ENCODE data around the gene TTC21B. TPM values are rescaled to one million over a fixed set of nuclear protein-coding genes. Genes with fewer than 3 reads are reported as not detected.

TTC21B gene
- total RNA-seq, 1 donor from 2014 or later: 10.0 TPM

DNA sequence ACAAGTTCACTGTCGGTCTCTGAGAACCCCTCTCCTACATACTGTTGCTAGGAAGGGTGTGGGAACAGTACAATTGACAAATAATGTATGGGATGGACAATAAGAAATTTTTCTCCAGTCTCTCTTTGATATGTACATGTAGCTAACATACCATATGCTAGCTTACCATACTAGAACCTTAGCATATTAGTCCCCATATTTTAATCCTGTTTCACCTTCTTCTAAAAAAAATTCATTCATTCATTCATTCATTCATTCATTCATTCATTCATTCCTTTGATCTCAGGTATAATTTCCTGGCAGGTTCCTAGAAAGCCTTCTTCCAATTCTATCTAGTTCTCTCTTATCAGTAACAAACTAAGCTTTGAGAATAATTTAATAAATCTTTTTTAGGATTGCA, 62.2 kb downstream of the TTC21B start:
- FAIRE-seq (no peak), DNase-seq (ENCODE audit: low read depth) (no peak)
- Histone ChIP-seq H3K36me3 (ENCODE audit: control insufficient read depth, insufficient read depth, low read length) (no peaks in the 10 kb centered on the region), H3K27me3 (ENCODE audit: control insufficient read depth, insufficient read depth, low read length) (no peaks in the 10 kb centered on the region), H3K4me3 (ENCODE audit: low read depth, low read length) (no peak overlapping the region)
- no peak for TF ChIP-seq CTCF (IDR thresholded peaks at IDR 0.05; ENCODE audit: insufficient read depth, low read length, severe bottlenecking)

- Histone ChIP-seq H3K27me3 (ENCODE audit: control insufficient read depth, insufficient read depth, low read length) (no peaks in the 10 kb centered on the region), H3K4me3 (ENCODE audit: low read depth, low read length) (no peak overlapping the region), H3K36me3 (ENCODE audit: control insufficient read depth, insufficient read depth, low read length) (no peaks in the 10 kb centered on the region)
- TF ChIP-seq CTCF (IDR thresholded peaks at IDR 0.05; ENCODE audit: insufficient read depth, low read length, severe bottlenecking): no peak
- FAIRE-seq (no peak), DNase-seq (ENCODE audit: low read depth) (no peak)
These were observed 63.8 kb downstream of the TTC21B start for GRCh38 chr2:165889798-165890197.

GRCh38 chr2:165889158-165889557, 64.4 kb downstream of the TTC21B start:
- no peak overlapping the region for H3K4me3 ChIP-seq (ENCODE audit: low read depth, low read length)
- FAIRE-seq (no peak), DNase-seq (ENCODE audit: low read depth) (no peak)
- no peak for TF ChIP-seq CTCF (IDR thresholded peaks at IDR 0.05; ENCODE audit: insufficient read depth, low read length, severe bottlenecking)
- H3K27me3 ChIP-seq (ENCODE audit: control insufficient read depth, insufficient read depth, low read length): no peaks in the 10 kb centered on the region
- H3K36me3 ChIP-seq (ENCODE audit: control insufficient read depth, insufficient read depth, low read length): no peaks in the 10 kb centered on the region

DNA sequence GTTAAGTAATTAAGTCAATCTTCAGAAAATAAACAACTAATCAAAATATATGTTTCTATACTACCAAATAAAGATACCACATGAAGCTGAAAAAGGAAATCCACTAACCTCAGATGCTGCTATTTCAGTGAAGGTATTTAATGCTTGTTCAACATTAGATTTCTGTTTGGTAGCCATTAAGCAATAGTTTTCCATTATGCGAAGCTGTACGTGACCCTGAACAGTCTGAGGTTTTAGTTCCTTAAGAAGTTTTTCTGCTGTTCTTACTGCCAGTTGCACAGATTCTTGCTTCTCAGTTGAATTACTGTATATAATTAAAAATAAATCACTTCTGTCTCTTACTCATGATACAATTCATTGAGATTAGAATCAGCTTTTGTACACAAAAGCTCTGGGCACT, 65.4 kb downstream of the TTC21B start:
- FAIRE-seq: no peak
- DNase-seq (ENCODE audit: low read depth): no peak
- no peak for TF ChIP-seq CTCF (IDR thresholded peaks at IDR 0.05; ENCODE audit: insufficient read depth, low read length, severe bottlenecking)
- Histone ChIP-seq H3K36me3 (ENCODE audit: control insufficient read depth, insufficient read depth, low read length) (no peaks in the 10 kb centered on the region), H3K4me3 (ENCODE audit: low read depth, low read length) (no peak overlapping the region), H3K27me3 (ENCODE audit: control insufficient read depth, insufficient read depth, low read length) (no peaks in the 10 kb centered on the region)

DNA sequence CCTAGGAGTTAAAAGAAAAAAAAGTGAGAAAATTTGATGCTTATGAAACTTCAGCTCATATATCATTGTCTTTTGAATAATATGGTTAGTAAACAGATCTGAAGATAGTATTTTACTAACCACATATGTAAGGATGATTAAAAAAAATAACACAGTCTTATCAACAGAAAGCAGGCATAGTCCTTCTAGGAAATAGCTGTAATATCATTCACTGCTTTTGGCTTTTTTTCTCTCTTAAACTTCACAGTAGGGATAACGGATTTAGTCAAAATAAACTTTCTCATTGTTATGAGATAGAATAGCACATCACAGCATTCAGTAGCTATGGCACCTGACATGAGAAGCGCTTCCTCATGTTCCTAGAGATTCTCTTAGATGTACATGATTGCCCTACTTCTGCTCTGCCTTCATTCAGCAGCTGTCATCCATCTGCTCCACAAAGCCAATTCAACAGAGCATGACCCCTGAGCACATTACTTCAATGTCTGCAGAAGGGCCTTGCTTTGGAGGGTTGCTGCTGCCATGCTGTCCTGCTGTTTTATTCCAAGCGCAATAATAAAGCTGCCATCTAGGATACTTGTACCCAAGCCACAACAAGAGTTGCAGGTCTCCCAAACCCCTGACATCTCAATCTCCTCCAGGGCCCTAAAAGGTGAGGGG, 67.0 kb downstream of the TTC21B start:
- Histone ChIP-seq H3K4me3 (ENCODE audit: low read depth, low read length) (no peak overlapping the region), H3K27me3 (ENCODE audit: control insufficient read depth, insufficient read depth, low read length) (no peaks in the 10 kb centered on the region), H3K36me3 (ENCODE audit: control insufficient read depth, insufficient read depth, low read length) (no peaks in the 10 kb centered on the region)
- no peak for FAIRE-seq
- no peak for DNase-seq (ENCODE audit: low read depth)
- TF ChIP-seq CTCF (IDR thresholded peaks at IDR 0.05; ENCODE audit: insufficient read depth, low read length, severe bottlenecking): no peak
